KMS-11 (cell line): ENCODE results near the gene SFTPA2.

ENCODE experiments used
- H2AFZ ChIP-seq: fragments of 200-600 bp; sonication (generic); 2 replicates; pipeline ENCODE4 v1.6.1; 2016; ENCODE audit warnings: antibody characterized with exemption, mixed run types, low read depth
- H3K27ac ChIP-seq: fragments of 200-600 bp; sonication (generic); 2 replicates; pipeline ENCODE4 v1.6.1; 2016; ENCODE audit warnings: mild to moderate bottlenecking, mixed run types
- H3K27me3 ChIP-seq: fragments of 200-600 bp; sonication (generic); 2 replicates; pipeline ENCODE4 v1.6.1; 2017; ENCODE audit warnings: mild to moderate bottlenecking, low read depth, mixed run types, moderate library complexity; ENCODE audit not compliant: insufficient read depth
- H3K36me3 ChIP-seq: fragments of 200-600 bp; sonication (generic); 2 replicates; pipeline ENCODE4 v1.6.1; 2017; ENCODE audit warnings: mild to moderate bottlenecking, mixed run types; ENCODE audit not compliant: insufficient read depth
- H3K4me1 ChIP-seq: fragments of 200-600 bp; sonication (generic); 2 replicates; pipeline ENCODE4 v1.6.1; 2016; ENCODE audit warnings: mild to moderate bottlenecking, low read depth, mixed run types; ENCODE audit not compliant: poor library complexity, severe bottlenecking
- H3K4me2 ChIP-seq: fragments of 200-600 bp; sonication (generic); 2 replicates; pipeline ENCODE4 v1.7.0; 2016; ENCODE audit warnings: mild to moderate bottlenecking, mixed run types
- H3K4me3 ChIP-seq: fragments of 200-600 bp; sonication (generic); IDR thresholded peaks from 2 replicates; pipeline ENCODE4 v1.6.1; 2017; ENCODE audit warnings: low read depth, low read length, mixed read lengths; ENCODE audit not compliant: insufficient read depth
- H3K79me2 ChIP-seq: fragments of 200-600 bp; sonication (generic); 2 replicates; pipeline ENCODE4 v1.6.1; 2016; ENCODE audit warnings: low read depth, mixed run types; ENCODE audit not compliant: insufficient read depth
- H3K9ac ChIP-seq: fragments of 200-600 bp; sonication (generic); 2 replicates; pipeline ENCODE4 v1.6.1; 2016; ENCODE audit warnings: mild to moderate bottlenecking, mixed run types
- H4K20me1 ChIP-seq: fragments of 200-600 bp; sonication (generic); 2 replicates; pipeline ENCODE4 v1.6.1; 2016; ENCODE audit warnings: mild to moderate bottlenecking, mixed run types; ENCODE audit not compliant: insufficient read depth
- TF ChIP-seq, protein P1 (sequence below): fragments of 200-600 bp; sonication (generic); conservative IDR thresholded peaks from 2 replicates; pipeline ENCODE4 v1.6.1; 2017; ENCODE audit warnings: low read depth, mild to moderate bottlenecking, antibody characterized with exemption, low read length, moderate library complexity, mixed read lengths

The SFTPA2 gene

DNA sequence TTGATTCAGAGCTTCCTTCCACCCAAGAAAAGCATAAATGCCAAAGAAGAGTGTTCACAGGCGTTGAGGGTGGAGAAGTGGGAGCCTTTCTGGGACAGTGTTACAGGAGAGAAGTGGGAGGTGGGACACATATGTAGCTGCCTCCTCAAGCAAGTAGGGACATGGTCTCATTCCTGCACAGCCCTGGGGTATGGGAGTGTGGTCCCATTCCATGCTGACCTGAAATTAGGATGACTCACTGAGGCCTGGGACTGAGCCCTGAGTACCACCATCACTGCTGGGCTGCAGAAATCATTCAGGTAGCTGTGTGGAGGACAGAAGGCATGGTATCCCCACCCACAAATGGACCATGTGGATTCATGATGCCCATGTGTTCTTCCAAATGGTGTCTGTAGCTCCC lies 33.2 kb upstream of the SFTPA2 start:
- no peaks in the 10 kb centered on the region for H3K4me1 ChIP-seq
- H3K27me3 ChIP-seq = no peaks in the 10 kb centered on the region
- no peaks in the 10 kb centered on the region for H3K36me3 ChIP-seq
- H2AFZ ChIP-seq = no peak overlapping the region
- H3K4me3 ChIP-seq = no peak overlapping the region
- TF ChIP-seq, protein P1, sequence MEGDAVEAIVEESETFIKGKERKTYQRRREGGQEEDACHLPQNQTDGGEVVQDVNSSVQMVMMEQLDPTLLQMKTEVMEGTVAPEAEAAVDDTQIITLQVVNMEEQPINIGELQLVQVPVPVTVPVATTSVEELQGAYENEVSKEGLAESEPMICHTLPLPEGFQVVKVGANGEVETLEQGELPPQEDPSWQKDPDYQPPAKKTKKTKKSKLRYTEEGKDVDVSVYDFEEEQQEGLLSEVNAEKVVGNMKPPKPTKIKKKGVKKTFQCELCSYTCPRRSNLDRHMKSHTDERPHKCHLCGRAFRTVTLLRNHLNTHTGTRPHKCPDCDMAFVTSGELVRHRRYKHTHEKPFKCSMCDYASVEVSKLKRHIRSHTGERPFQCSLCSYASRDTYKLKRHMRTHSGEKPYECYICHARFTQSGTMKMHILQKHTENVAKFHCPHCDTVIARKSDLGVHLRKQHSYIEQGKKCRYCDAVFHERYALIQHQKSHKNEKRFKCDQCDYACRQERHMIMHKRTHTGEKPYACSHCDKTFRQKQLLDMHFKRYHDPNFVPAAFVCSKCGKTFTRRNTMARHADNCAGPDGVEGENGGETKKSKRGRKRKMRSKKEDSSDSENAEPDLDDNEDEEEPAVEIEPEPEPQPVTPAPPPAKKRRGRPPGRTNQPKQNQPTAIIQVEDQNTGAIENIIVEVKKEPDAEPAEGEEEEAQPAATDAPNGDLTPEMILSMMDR = no peak
- H3K9ac ChIP-seq = no peak overlapping the region
- H3K79me2 ChIP-seq = no peaks in the 10 kb centered on the region
- no peak overlapping the region for H3K4me2 ChIP-seq
- no peak overlapping the region for H3K27ac ChIP-seq
- no peaks in the 10 kb centered on the region for H4K20me1 ChIP-seq

- no peaks in the 10 kb centered on the region for H3K36me3 ChIP-seq
- no peak overlapping the region for H2AFZ ChIP-seq
- no peaks in the 10 kb centered on the region for H3K79me2 ChIP-seq
- TF ChIP-seq, protein P1 = no peak
- no peak overlapping the region for H3K4me3 ChIP-seq
- H3K4me2 ChIP-seq = no peak overlapping the region
- H3K27ac ChIP-seq = no peak overlapping the region
- H3K4me1 ChIP-seq = no peaks in the 10 kb centered on the region
- no peak overlapping the region for H3K9ac ChIP-seq
- no peaks in the 10 kb centered on the region for H4K20me1 ChIP-seq
- H3K27me3 ChIP-seq = no peaks in the 10 kb centered on the region
These were observed 28.6 kb upstream of the SFTPA2 start for GRCh38 chr10:79588800-79589199.

- H3K79me2 ChIP-seq = no peaks in the 10 kb centered on the region
- no peaks in the 10 kb centered on the region for H3K4me1 ChIP-seq
- no peak overlapping the region for H2AFZ ChIP-seq
- H4K20me1 ChIP-seq = no peaks in the 10 kb centered on the region
- H3K27me3 ChIP-seq = no peaks in the 10 kb centered on the region
- no peak overlapping the region for H3K4me2 ChIP-seq
- H3K36me3 ChIP-seq = no peaks in the 10 kb centered on the region
- TF ChIP-seq, protein P1 = no peak
- no peak overlapping the region for H3K9ac ChIP-seq
- H3K4me3 ChIP-seq = no peak overlapping the region
- H3K27ac ChIP-seq = no peak overlapping the region
These were observed 26.7 kb upstream of the SFTPA2 start for GRCh38 chr10:79586933-79587332.

- H3K36me3 ChIP-seq = no peaks in the 10 kb centered on the region
- TF ChIP-seq, protein P1 = no peak
- no peak overlapping the region for H2AFZ ChIP-seq
- H3K27me3 ChIP-seq = no peaks in the 10 kb centered on the region
- H3K9ac ChIP-seq = no peak overlapping the region
- H4K20me1 ChIP-seq = no peaks in the 10 kb centered on the region
- H3K4me2 ChIP-seq = no peak overlapping the region
- no peaks in the 10 kb centered on the region for H3K4me1 ChIP-seq
- H3K27ac ChIP-seq = no peak overlapping the region
- H3K4me3 ChIP-seq = no peak overlapping the region
- no peaks in the 10 kb centered on the region for H3K79me2 ChIP-seq
These were observed 25.8 kb upstream of the SFTPA2 start for GRCh38 chr10:79585870-79586527.
